SU-DHL-6 (cell line): ENCODE results near the gene DHX30.

Experiments used
- CTCF ChIP-seq: fragments of 200-600 bp; sonication (generic); IDR thresholded peaks from one replicate; pipeline ENCODE4 v1.5.1; 2017; ENCODE audit warnings: antibody characterized with exemption, mild to moderate bottlenecking, low read length, moderate library complexity; ENCODE audit not compliant: insufficient read depth, poor library complexity, severe bottlenecking
- EZH2phosphoT487 ChIP-seq: fragments of 200-600 bp; sonication (generic), shearing (Covaris generic); conservative IDR thresholded peaks from 2 replicates; pipeline ENCODE4 v1.6.1; 2018; ENCODE audit warnings: mild to moderate bottlenecking, antibody characterized with exemption, low read length, moderate library complexity, mixed read lengths

- no peak for TF ChIP-seq CTCF
- TF ChIP-seq EZH2phosphoT487 = no peak
Measured at GRCh38 chr3:47783673-47784072, 19.3 kb upstream of the DHX30 start.
